Ureter (tissue), 1 donor: ENCODE data around the gene MAPRE3. TPM values are rescaled to one million over a fixed set of nuclear protein-coding genes. Genes with fewer than 3 reads are reported as not detected.
A peak's percentile ranks its signal among the peaks of the same experiment; 100 is the strongest.
"Not testable (repeated sequence)": the region's sequence is repeated elsewhere in the genome, so short reads cannot be mapped to it uniquely, and the experiment has no call there.

Experiments used
- DNase-seq: peaks from one replicate; pipeline ENCODE4 v3.0.0-alpha.2; 2020; ENCODE audit warnings: low spot score
- total RNA-seq: library from RNA; stranded (reverse); gene quantifications from one replicate; pipeline ENCODE4 v1.2.4, GENCODE V29; 2023
- donor health status: DM: yes; HTN: yes; CAD: no.

Gene MAPRE3
- 29.4 TPM for total RNA-seq

DNA sequence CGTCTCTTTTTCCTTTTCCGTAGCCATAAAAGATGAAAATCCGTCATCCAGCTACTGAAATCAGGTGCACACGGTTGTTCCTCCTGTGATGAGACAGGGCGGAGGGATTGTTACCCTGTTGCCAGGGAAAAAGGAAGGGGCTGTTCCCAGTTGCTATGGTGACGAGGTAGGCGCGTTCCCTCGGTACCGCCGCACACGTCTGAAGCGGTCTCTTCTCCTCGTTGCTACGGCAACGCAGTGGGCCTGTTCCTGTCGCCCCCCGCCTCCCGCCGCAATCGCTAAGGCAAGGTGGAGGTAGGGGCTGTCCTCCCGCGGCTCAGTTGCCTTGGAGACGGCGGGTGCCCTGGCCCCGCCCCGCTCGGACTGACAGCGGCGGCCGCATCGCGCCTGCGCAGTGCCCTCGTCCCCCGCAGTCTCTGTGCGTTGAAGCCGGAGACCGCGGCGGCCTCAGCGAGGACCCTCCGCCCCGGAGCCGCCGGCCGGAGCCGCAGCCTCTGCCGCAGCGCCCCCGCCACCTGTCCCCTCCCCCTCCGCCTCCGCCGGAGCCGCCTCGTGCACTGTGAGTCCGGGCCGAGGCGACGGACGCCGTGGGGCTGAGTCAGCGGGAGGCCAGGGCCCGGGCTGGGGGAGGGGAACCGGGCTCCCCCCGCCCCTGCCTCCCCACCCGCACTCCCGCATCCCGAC, at the start of gene MAPRE3:
Gene MAPRE3 (plus strand): TSS at position 394 of the 684 bp plus-strand sequence. CDS start 51,582 bp downstream, outside the sequence.
- DNase-seq = peak; percentile 69

DNA sequence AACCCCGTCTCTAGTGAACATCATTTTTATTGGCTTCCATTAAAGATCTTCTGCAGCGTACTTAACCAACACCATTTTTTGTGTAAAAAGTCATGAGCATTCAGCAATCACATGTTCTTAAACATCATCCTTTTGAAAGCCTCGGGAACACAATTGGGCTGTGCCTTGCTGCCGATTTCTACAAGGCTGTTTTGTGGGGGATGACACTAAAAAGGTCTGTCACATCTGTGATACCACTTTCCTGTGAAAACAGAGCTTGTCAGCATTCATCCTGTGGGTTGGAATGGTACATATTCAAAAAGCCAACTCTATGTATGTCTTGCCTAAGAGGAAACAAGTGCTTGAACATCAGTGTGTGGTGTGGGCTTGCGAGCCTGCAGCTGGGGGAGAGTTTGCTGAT, 49.1 kb upstream of the MAPRE3 start:
- no peak for DNase-seq

DNA sequence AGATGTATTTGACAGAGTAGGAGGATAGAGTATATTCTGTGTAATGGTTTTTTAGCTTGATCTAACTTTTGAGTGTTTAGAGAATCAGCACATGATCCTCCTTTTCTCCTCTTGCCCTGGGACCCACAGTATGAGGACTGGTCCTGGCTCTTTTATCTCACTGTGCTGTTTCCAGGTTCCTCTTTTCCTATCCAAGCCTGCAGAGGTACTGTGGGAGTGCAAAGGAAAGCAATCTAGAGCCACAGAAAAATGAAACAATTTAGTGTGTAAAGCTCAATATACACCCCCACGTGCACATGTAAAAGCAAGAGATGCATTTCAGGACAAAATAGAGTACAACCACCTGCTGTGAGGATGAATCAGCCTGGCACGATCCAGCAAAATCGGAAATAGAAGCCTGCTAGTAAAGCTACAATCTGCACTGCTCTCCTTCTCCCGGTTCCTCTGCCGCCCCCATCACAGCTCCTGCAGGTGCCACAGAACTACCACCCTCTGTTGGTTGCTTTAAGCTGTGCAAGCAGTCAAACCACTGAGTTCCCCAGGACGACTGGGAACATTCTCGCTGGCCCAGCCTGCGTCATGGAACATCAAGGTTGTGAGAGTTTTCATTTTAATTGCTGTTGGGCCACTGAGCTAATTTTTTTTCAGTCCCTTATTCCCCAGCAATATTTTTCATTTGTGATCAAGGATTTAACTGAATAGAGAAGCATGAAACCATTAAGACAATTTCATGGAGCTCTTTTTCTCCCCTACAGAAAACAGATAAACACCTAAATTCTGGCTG, 47.8 kb upstream of the MAPRE3 start:
- DNase-seq = no peak

DNA sequence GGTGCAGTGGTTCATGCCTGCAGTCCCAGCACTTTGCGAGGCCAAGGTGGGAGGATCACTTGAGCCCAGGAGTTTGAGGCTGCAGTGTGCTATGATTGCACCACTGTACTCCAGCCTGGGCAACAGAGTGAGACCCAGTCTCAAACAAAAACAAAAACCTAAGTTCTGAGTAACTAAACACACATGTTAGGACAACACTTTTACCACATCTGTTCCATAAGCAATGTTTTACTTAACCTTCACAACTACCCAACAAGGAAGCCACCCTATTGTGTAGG, 47.3 kb upstream of the MAPRE3 start:
- not testable (repeated sequence) for DNase-seq

DNA sequence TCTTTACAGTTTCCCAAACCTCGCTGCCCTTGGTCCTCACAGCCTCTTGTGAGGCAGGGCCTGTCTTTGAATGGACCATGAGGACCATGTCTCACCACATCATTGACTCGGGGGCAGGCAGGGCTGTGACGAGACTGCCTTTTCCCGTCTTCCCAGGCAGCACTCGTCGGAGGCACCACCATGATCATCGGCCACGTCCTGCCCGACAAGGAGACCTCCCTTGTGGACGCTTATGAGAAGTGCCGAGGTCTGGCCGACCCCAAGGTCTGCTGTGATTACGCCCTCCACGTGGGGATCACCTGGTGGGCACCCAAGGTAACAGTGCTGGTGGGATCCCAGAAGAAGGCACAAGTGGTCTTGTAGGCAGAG, 45.7 kb upstream of the MAPRE3 start:
- DNase-seq = no peak

DNA sequence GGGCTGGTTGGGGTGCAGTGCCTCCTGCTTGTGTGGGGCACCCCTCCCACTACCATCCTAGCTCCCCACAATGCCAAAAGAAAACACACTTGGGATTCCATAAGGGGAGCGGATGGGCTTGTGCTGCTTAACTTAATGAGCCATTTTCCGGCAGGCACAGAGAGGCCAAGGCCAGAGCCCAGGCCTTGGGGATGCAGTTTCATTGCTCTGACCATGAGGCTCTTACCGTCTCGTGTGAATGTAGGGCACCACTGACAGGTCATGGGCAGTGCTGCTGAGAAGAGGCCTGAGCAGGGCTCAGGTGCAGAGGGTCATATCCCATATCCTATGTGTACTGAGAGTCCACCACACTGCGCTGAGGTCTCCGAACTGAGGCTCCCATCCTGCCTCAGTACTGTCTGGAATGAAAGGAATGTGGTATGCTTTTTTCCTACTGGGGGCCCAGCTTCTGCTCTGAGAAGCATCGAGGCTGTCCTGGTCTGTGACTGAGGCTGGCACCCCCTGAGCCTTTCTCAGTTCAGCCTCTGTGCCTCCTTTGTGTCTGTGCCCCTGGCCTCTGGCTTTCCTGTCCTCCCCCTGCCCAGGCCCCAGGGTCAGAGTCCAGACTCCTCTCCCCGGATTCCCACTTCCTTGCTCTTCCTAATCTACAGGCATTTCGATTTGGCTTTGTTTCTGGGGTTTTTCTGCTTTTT, 45.2 kb upstream of the MAPRE3 start:
- DNase-seq = no peak

DNA sequence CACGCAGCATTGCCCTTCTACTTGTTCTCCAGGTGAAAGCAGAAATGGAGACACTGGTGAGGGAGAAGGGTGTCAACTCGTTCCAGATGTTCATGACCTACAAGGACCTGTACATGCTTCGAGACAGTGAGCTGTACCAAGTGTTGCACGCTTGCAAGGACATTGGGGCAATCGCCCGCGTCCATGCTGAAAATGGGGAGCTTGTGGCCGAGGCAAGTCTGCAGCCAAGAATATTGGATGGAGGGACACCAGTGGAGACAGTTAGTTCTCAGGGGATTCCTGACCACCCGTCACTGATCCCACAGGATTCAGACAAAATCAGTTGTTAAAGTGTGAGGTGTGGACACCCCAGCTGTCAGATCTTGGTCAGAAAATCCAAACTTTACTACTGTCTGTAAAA, 43.2 kb upstream of the MAPRE3 start:
- no peak for DNase-seq

DNA sequence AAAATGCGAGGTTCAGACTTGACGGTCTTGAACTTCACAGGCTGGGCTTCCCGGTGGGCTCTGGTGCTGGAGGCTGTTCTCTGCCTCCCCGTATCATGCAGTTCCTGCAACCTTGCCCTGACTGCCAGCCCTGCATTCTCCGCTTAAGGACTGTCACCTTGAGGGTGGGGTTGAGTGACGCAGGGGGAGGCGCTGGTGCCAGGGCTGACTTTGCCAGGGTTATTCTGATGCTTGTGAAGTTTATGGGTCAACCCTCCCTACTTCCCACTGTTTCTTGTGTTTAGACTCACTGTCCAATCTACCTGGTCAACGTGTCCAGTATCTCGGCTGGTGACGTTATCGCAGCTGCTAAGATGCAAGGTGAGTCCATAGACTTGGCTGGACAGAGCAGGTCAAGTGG, 37.5 kb upstream of the MAPRE3 start:
- no peak for DNase-seq

DNA sequence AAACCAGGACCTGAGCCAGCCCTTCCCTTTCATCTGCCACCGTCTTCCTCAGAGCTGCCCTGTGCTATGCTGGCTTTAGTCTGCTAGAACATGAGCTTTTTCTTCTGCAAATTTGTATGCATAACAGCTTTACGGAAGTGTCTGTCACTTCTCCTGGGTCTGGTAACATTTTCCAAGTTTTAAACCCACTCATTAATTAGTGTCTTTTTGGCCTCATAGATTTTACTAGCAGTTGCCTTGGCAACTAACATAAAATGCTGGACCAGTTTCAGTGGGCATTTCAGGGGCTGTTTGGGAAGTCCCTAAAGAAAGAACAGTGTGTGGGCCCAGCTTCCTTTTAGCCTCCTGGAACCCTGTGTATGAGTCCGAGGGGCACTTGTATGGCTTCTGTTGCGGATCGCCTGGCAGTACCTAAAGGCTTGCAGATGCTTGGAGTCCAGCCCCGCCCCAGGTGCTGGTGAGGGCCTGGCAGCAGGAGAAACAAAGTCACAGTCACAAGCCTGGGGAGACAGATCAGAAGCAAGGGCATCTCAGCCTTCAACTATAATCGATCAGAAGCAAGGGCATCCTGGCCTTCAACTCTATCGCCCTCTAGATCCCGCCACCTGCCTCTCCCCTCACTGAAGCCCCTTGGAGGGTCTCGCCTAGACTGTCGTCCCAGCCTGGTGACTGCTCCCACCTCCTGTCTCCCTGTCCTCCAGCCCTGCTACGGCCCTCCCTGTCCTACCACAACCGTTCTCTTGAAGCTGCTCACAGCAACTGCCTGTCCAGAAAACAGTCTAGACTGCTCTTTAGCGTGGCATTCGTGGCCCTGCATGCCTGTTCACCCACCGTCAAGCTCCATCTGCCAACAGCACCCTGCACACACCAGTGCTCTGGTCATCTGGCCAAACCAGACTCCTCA, 36.8 kb upstream of the MAPRE3 start:
- no peak for DNase-seq

DNA sequence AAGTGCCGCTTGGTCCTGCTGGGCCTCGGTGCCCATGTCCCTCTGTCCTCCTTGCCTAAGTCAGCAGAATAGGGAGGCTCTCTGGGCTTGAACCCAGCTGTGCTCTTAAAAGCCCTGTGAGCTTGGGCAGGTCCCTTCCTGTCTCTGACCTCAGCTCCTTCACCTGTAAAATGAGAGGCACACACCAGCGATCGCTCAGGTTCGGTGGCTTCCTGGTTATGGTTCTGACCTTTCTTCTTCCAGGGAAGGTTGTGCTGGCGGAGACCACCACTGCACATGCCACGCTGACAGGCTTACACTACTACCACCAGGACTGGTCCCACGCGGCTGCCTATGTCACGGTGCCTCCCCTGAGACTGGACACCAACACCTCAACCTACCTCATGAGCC, 36.1 kb upstream of the MAPRE3 start:
- no peak for DNase-seq

DNA sequence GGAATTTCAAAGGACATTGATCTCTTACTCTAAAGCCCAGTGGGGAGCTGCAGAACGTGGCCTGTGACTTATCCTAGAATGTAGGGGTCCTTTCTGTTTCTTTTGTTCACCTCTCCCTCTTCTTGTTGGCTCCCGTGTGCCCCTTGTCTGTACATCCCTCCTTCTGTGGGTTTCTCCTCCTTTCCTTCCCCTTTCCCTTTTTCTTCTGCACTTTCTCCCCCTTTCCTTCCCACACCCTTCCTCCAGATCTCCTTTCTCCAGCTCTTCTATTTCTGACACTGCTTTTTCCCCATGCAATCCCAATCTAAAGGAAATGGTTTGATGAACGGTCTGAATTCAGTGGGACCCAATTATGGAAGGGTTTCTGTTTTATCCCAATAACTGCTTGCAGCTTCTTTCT, 35.5 kb upstream of the MAPRE3 start:
- no peak for DNase-seq

DNA sequence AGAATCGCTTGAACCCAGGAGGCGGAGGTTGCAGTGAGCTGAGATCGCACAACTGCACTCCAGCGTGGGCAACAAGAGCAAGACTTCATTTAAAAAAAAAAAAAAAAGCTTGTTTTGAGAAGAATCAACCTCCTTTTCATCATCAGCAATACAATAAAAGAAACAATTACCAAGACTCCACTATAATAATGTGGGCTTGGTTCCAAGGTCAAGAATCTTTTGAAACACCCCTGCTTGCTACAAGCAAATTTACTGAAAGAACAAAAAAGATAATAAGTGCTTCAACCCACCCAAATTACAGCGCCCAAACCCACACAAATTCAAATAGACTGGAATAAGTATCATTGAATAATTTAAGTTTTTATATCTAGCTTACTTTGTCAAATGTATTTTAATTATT, 33.6 kb upstream of the MAPRE3 start:
- DNase-seq = no peak

DNA sequence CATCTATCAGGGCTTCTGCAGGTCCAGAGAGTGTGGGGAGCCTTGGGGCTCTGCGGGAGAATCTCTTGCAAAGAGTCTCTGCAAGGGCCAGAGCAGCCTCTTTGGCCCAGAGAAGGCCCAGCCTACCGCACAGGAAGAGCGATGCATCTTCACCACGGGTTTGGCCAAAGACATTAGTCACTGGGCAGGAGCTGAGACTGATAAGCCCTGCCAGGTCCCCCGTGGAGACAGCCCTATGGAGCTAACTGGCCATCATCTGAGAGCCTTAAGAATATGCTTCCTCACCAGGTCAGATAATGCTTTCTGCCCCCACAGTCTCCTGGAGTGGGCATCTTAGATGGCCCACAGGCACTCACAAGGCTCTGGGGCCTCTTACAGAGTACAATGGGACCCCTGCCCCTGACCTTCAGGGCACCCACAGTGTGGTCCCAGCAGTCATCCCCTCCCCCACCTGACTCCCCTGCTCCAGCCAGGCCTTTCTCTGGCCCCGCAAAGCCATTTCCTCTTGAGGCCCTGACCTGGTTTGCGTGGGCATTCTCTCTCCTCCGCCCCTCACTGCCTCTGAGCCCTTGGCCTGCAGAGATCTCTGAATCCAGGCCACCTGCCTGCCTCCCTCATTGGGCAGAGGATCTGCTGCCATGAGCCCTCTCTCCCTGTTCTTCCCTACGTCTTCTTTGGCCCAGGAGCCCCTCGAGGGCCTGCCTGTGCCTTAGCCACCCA, 31.9 kb upstream of the MAPRE3 start:
- DNase-seq = no peak

DNA sequence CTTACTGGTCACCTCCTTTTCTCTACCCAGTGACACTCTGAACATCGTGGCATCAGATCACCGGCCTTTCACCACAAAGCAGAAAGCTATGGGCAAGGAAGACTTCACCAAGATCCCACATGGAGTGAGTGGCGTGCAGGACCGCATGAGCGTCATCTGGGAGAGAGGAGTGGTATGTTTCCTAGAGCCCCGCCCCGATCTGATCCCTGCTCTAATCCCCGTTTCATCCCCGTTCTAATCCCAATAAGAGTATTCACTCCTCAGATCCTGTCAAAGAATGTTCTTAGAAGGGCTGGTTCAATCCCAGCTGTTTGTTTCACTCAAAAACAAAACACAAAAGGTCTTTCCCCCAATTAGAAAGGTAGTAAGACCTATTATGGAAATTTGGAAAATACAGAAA, 30.4 kb upstream of the MAPRE3 start:
- no peak for DNase-seq

DNA sequence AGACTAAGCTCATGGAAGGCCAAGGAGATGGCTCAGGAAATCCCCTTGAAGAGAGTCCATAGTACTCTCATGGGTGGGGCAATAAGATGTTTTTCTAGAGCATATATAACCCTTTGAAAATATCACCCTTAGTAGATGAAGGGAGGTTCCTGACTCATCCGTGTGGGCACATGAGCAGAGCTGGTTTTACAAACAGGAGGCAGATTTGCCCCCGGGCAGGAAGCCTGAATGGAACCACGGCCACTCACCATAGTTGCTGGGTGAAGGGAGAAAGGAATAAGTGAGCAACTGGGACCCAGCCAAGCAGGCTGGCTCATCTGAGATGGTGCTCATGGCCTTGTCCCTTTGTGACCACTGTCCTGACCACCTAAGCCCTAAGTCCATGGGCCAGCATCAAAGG, 29.0 kb upstream of the MAPRE3 start:
- no peak for DNase-seq

DNA sequence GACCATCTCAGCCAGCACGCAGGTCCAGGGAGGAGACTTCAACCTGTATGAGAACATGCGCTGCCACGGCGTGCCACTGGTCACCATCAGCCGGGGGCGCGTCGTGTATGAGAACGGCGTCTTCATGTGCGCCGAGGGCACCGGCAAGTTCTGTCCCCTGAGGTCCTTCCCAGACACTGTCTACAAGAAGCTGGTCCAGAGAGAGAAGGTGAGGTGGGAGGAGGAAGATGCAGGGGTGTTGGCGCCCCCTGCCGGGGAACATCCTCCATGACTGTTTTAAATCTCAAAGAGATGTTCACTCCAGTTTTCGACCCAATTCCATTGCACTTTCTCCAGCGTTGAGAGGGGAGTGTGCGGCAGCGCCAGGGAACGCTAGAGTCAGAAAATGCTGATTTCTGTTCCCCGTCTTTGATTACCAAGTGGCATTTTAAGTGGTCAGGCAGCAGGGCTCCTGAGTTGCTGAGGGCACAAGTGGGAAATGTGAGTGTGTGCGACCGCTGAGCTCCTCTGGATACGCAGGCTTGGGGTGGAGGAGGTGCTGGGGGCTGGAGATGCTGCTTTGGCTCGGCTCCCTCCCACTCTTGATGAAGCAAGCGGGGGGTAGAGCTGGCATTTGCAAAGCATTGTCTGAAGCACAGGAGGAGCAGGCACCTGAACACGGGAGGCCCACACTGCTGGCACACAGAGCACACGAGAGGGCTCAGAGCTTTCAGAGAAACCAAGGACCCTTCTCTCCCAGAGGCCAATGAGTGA, 27.7 kb upstream of the MAPRE3 start:
- DNase-seq = no peak

DNA sequence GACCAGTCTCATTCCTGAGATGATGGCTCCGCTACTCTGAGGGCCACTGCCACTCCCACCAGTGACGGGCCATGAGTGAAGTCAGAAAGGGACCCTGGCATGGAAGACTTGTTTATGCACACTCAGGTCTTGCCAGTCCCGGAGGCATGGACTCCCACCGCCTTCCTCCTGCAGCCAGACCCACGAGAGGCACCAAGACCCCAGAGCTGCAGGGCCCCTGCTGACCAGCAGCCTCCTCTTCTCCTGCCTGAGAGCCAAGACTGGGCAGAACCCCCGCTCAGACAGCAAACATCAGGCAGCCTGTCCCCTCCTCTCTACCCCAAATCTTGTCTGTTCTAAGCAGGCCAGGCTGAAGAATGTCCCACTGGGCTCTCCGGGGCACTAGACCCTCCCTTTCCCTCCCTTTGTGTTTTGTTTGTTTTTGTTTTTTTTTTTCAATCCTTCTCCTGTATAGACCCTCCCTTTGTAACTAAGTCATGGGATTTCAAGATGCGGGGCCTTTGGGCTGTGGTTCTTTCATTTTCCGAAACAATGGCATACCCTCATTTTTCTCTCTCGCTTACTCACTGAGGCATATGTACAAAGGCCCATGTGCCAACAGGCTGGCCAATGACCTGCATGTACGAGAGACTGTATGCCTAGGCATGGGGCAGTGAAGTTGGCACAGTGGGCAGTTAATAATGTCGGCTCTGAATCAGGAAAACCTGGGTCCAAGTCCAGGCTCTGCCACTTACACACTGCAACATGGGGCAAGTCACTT, 24.3 kb upstream of the MAPRE3 start:
- DNase-seq = no peak

DNA sequence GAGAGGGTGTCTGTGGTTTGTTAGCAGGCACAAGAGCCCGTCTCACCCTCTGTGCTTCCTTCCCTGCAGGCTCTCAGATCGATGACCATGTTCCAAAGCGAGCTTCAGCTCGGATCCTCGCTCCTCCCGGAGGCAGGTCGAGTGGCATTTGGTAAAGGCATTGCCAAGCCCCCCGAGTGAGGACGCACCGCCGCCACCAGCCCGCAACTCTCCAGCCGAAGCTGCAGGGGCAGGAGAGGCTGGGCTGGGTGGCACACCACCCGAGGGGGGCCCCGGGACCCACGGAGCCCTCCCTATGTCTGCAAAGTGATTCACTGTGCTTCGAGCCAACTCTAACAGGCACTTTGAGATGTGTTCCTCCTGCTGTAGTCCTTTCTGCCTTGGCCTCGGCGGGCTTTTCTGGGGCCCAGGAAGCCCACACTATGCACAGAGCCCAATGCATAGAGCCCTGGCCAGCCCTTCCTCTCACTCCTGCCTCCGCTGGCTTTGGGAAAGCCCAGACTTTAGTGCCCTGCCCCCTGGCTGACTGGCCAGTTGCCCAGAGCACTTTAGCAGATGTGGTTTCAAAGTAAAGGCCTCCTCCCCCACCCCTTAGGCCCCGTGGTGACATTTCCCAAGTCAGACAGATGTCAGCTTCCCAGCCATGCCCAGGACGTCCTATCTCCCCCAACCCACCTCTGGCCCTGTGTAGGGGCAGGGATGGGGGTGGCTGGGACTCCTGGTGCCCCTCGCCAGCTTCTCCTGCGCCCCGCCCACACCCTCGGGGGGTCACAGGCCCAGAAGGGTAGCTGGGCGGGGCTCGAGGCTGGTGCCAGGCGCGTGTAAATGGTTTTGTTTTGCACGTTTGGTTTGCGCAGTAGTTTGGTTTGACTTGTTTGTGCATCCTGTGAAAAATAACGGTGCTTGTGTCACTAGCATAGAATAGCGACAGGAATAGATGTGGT, 23.3 kb upstream of the MAPRE3 start:
- DNase-seq = no peak

DNA sequence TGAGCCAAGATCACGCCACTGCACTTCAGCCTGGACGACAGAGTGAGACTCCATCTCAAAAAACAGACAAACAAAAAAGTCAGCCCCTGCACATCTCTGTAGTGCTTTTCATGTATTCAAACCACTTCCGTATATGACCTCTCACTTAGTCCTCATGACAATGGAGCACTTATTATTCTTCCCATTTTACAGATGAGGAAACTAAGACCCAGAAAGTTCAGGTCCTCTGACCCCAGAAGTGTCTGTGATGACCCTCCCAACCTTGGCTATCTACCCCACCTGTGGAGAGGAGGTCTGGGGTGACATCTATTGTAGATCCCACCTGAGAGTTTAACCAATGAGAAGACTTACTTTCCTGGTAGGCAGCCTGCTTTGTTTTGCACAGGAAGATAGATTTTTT, 21.6 kb upstream of the MAPRE3 start:
- no peak for DNase-seq
